Measurements from ENCODE around the gene CAV2.
"Not testable (repeated sequence)": the region's sequence is repeated elsewhere in the genome, so short reads cannot be mapped to it uniquely, and the experiment has no call there.

Gene CAV2

GRCh38 chr7:116477625-116478024, 21.9 kb upstream of the CAV2 start:
- H3K4me3 ChIP-seq (ENCODE audit: low read depth, low read length): no peak overlapping the region
- CTCF ChIA-PET: interaction anchor here (0.9 to 1.0 kb wide), 2 partner anchors 9 to 219 kb away, joined by 3 read pairs; no protein-coding TSS in a partner anchor
- TF ChIP-seq, protein P1, sequence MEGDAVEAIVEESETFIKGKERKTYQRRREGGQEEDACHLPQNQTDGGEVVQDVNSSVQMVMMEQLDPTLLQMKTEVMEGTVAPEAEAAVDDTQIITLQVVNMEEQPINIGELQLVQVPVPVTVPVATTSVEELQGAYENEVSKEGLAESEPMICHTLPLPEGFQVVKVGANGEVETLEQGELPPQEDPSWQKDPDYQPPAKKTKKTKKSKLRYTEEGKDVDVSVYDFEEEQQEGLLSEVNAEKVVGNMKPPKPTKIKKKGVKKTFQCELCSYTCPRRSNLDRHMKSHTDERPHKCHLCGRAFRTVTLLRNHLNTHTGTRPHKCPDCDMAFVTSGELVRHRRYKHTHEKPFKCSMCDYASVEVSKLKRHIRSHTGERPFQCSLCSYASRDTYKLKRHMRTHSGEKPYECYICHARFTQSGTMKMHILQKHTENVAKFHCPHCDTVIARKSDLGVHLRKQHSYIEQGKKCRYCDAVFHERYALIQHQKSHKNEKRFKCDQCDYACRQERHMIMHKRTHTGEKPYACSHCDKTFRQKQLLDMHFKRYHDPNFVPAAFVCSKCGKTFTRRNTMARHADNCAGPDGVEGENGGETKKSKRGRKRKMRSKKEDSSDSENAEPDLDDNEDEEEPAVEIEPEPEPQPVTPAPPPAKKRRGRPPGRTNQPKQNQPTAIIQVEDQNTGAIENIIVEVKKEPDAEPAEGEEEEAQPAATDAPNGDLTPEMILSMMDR (IDR thresholded peaks at IDR 0.05; ENCODE audit: insufficient read depth, low read length, missing control alignments): no peak
- POLR2A ChIA-PET: no interaction called here
- no peak for DNase-seq (ENCODE audit: low read depth, low spot score)

DNA sequence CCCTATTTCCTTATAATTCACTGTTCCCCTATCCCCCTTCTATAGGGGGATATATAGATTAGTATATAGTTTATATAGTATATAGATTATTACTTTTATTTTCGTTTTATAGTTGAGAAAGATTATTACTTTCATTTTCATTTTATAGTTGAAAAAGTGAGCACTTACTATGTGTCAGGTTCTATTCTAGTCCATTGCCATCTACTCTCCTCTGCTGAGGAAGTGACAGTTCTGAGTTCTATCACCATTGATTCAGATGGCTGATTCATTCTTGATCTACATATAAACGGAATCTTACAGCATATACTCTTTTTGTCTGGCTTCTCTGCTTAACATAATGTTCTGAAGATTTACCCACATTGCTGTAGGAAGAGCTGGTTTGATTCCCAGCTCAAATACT, 20.7 kb upstream of the CAV2 start:
- ChIA-PET CTCF (interaction anchor here (0.6 to 1.1 kb wide), 3 partner anchors 10 to 113 kb away, joined by 3 to 4 read pairs (median 3); no protein-coding TSS in a partner anchor), POLR2A (no interaction called here)
- no peak overlapping the region for H3K4me3 ChIP-seq (ENCODE audit: low read depth, low read length)
- no peak for DNase-seq (ENCODE audit: low read depth, low spot score)
- TF ChIP-seq, protein P1 (IDR thresholded peaks at IDR 0.05; ENCODE audit: insufficient read depth, low read length, missing control alignments): no peak

DNA sequence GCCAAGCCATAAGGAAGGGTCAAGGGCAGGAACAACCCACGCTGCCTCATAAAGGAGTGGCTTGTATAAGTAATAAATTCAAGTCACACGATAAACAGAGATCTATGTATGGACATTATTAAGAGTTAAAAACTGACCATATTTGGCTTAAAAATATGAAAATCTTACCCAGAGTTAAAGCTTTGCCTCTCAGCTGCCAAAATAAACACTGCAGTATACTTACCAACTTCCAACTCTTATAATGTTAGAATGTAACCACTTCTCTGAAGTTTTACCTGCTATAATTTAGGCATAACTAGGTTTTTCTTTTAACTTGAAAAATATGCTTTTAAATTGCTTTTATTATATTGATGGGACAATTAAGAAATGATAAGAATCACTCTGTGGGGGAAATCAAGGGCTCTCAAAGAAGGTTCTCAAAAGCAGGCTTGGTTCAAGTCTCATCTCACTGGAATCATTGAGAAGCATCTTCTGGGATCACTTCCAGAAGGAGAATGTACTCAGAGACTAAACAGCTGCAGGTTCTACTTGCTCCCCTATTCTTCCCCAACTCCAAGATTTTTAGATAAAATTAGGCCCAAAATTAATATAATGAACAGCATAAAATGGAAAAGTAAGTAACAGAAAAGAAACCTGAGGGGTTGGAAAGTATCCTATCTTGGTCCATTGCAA, 16.1 kb upstream of the CAV2 start:
- ChIA-PET POLR2A (no interaction called here), CTCF (no interaction called here)
- DNase-seq (ENCODE audit: low read depth, low spot score): no peak
- TF ChIP-seq, protein P1 (IDR thresholded peaks at IDR 0.05; ENCODE audit: insufficient read depth, low read length, missing control alignments): no peak
- no peak overlapping the region for H3K4me3 ChIP-seq (ENCODE audit: low read depth, low read length)

- DNase-seq (ENCODE audit: low read depth, low spot score); POLR2A ChIA-PET; CTCF ChIA-PET; H3K4me3 ChIP-seq (ENCODE audit: low read depth, low read length): not testable (repeated sequence)
Measured at GRCh38 chr7:116484389-116484788, 15.1 kb upstream of the CAV2 start.

DNA sequence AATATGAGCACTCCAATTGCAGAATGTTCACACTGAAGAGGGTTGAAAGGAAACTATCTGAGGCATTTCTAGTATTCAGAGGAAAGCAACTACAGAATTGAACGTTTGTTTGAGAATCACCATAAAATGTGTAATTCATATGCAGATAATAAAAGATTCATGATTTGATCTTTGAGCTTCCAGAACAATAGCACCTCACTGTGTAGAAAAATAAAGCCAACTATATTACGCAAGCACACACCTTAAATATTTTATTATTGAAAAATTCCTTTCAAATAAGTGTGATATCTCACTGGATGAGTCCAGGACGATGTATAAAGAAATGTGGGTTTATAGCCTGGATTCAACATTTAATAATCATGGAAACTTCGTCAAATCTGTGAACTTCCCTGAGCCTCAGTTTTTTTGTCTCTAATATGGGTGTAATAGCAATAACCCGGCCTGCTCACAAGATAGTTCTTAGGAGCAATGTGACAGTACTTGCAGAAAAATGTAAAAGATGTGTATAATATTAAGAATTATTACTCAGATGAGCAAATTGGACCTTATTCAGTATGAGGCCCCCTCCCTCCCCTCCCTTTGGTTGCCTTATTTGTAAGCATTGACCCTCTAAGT, 11.5 kb upstream of the CAV2 start:
- TF ChIP-seq, protein P1 (IDR thresholded peaks at IDR 0.05; ENCODE audit: insufficient read depth, low read length, missing control alignments): no peak
- ChIA-PET POLR2A (no interaction called here), CTCF (no interaction called here)
- H3K4me3 ChIP-seq (ENCODE audit: low read depth, low read length): no peak overlapping the region
- DNase-seq (ENCODE audit: low read depth, low spot score): no peak

DNA sequence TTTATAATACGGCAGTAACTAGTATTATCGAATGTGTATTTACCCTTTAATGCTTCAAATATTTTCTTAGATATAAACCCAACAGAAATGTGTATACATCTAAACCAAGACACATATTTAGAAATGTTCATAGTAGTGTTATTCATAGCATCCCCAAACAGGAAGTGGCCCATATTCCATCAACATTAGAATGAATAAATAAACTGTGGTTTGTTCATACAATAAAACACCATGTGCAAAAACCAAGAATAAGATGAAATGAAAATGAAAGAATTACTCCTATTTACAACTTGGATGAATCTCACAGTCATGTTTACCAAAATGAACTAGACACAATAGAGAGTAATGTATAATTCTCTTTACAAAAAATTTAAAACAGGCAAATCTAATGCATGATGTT, 9.2 kb upstream of the CAV2 start:
- ChIA-PET CTCF (no interaction called here), POLR2A (no interaction called here)
- no peak overlapping the region for H3K4me3 ChIP-seq (ENCODE audit: low read depth, low read length)
- TF ChIP-seq, protein P1 (IDR thresholded peaks at IDR 0.05; ENCODE audit: insufficient read depth, low read length, missing control alignments): no peak
- no peak for DNase-seq (ENCODE audit: low read depth, low spot score)

Data from AG04449 (cell line).